Small intestine (tissue), 7 donors: ENCODE measurements around the gene FEM1B. TPM values are rescaled to one million over a fixed set of nuclear protein-coding genes. Genes with fewer than 3 reads are reported as not detected.

Experiments
- DNase-seq, 2 donors: peaks; one replicate each; pipeline versions ENCODE4 v3.0.0 to v3.0.0-alpha.2; 2013
- FAIRE-seq: peaks from 2 replicates; lab custom pipeline; 2012; peaks lifted over from hg19 to GRCh38; lab: Jason Lieb, UNC
- H3K27ac ChIP-seq, 3 donors: one replicate each; pipeline ENCODE4 v1.5.1; 2013; ENCODE audit warnings: low read length in 2 of 3, mild to moderate bottlenecking in 2 of 3, control low read depth in 1 of 3, inconsistent platforms in 1 of 3, low read depth in 1 of 3, moderate library complexity in 1 of 3
- H3K27me3 ChIP-seq, 3 donors: one replicate each; pipeline ENCODE4 v1.6.1; 2013; ENCODE audit warnings: low read length in 3 of 3, inconsistent platforms in 1 of 3; ENCODE audit not compliant: control insufficient read depth in 3 of 3, insufficient read depth in 3 of 3
- H3K36me3 ChIP-seq, 3 donors: one replicate each; pipeline ENCODE4 v1.6.1; 2013; ENCODE audit warnings: low read length in 3 of 3, inconsistent platforms in 1 of 3, low read depth in 1 of 3, mild to moderate bottlenecking in 1 of 3, moderate library complexity in 1 of 3; ENCODE audit not compliant: control insufficient read depth in 3 of 3, insufficient read depth in 2 of 3
- H3K4me1 ChIP-seq, 3 donors: one replicate each; pipeline ENCODE4 v1.6.1; 2013; ENCODE audit warnings: low read length in 2 of 3, inconsistent platforms in 1 of 3, low read depth in 1 of 3, mild to moderate bottlenecking in 1 of 3, moderate library complexity in 1 of 3; ENCODE audit not compliant: control insufficient read depth in 3 of 3, insufficient read depth in 2 of 3
- H3K4me3 ChIP-seq, 3 donors: one replicate each; pipeline ENCODE4 v1.5.1; 2013; ENCODE audit warnings: low read length in 3 of 3, control low read depth in 1 of 3, inconsistent platforms in 1 of 3, low read depth in 1 of 3, mild to moderate bottlenecking in 1 of 3, moderate library complexity in 1 of 3
- H3K9me3 ChIP-seq, 2 donors: one replicate each; pipeline ENCODE4 v1.6.1; 2013; ENCODE audit warnings: low read depth in 1 of 2, low read length in 1 of 2; ENCODE audit not compliant: control insufficient read depth in 2 of 2, insufficient read depth in 1 of 2
- WGBS, 3 donors: extraction: QIAGEN DNeasy Blood & Tissue Kit; methylation state at CpG; one replicate each; pipeline ENCODE4 v1.1.7; 2013; 5-methylcytosine and 5-hydroxymethylcytosine counted together
- polyA plus RNA-seq, 4 donors: library from polyadenylated mRNA; stranded (reverse) in 3 of 4; unstranded in 1 of 4; fragments of 200-250 nt in 3 of 4; fragments of 120-200 nt in 1 of 4; gene quantifications; one replicate each; pipeline versions ENCODE4 v1.2.1 to v1.2.3, GENCODE V29; 2013
- donor health status: healthy with polysubstance abuse.
- donor health status: control.
- donor health status: control.
- donor health status: Bipolar disorder and iron deficiency.
- donor health status: healthy.

FEM1B gene
- polyA plus RNA-seq, 4 donors: 11.3 to 54.7 (median 13.6) TPM

GRCh38 chr15:68292967-68293366 lies 15.4 kb downstream of the FEM1B start:
- no peaks in the 10 kb centered on the region for H3K4me1 ChIP-seq
- peaks cover 0 to 12% (median 10%) of the 10 kb centered on the region in 3 donors for H3K36me3 ChIP-seq
- no peak overlapping the region for H3K27ac ChIP-seq
- FAIRE-seq (no peak), DNase-seq (no peak)
- H3K9me3 ChIP-seq: no peaks in the 10 kb centered on the region
- H3K27me3 ChIP-seq: no peaks in the 10 kb centered on the region
- H3K4me3 ChIP-seq: no peak overlapping the region

GRCh38 chr15:68295014-68295805 lies 17.7 kb downstream of the FEM1B start:
- H3K9me3 ChIP-seq: no peaks in the 10 kb centered on the region
- FAIRE-seq: no peak
- WGBS, 3 donors: 68 to 76% (median 71%) methylated on average over 4 of the region's 4 CpGs

GRCh38 chr15:68298336-68298735 lies 20.8 kb downstream of the FEM1B start:
- H3K4me3 ChIP-seq: no peak overlapping the region
- peak overlapping the region in 1 of 3 donors; percentile 90 for H3K27ac ChIP-seq
- no peak for FAIRE-seq
- no peak for DNase-seq
- H3K9me3 ChIP-seq: no peaks in the 10 kb centered on the region
- peaks cover 7 to 16% (median 9%) of the 10 kb centered on the region in 3 donors for H3K4me1 ChIP-seq
- peaks cover 0 to 4% (median 0%) of the 10 kb centered on the region in 3 donors for H3K36me3 ChIP-seq
- 76 to 90% (median 83%) methylated on average over 3 of the region's 3 CpGs for WGBS, 3 donors
- no peaks in the 10 kb centered on the region for H3K27me3 ChIP-seq

More at GRCh38 chr15:68295014-68295805, 17.7 kb downstream of the FEM1B start:
- no peak for DNase-seq
- H3K36me3 ChIP-seq: peaks cover 0 to 10% (median 10%) of the 10 kb centered on the region in 3 donors
- H3K4me3 ChIP-seq: no peak overlapping the region
- no peak overlapping the region for H3K27ac ChIP-seq
- H3K27me3 ChIP-seq: no peaks in the 10 kb centered on the region
- H3K4me1 ChIP-seq: peaks cover 6 to 11% (median 7%) of the 10 kb centered on the region in 3 donors

GRCh38 chr15:68298882-68299381 lies 21.4 kb downstream of the FEM1B start:
- Histone ChIP-seq H3K36me3 (peaks cover 0 to 4% (median 0%) of the 10 kb centered on the region in 3 donors), H3K4me3 (peak overlapping the region in 1 of 3 donors; percentile 12), H3K27ac (peak overlapping the region; percentile 5 to 90 (median 75)), H3K4me1 (peaks cover 7 to 16% (median 9%) of the 10 kb centered on the region in 3 donors), H3K9me3 (no peaks in the 10 kb centered on the region), H3K27me3 (no peaks in the 10 kb centered on the region)
- FAIRE-seq (no peak), DNase-seq (peak; percentile 62 to 75)
- 11 to 17% (median 16%) methylated on average over 6 of the region's 6 CpGs for WGBS, 3 donors

GRCh38 chr15:68299436-68299835 lies 21.9 kb downstream of the FEM1B start:
- peak overlapping the region; percentile 5 to 90 (median 75) for H3K27ac ChIP-seq
- H3K36me3 ChIP-seq: peaks cover 0 to 4% (median 0%) of the 10 kb centered on the region in 3 donors
- H3K9me3 ChIP-seq: no peaks in the 10 kb centered on the region
- H3K27me3 ChIP-seq: no peaks in the 10 kb centered on the region
- DNase-seq (no peak), FAIRE-seq (no peak)
- no peak overlapping the region for H3K4me3 ChIP-seq
- 42 to 63% (median 62%) methylated on average over 5 of the region's 5 CpGs for WGBS, 3 donors
- H3K4me1 ChIP-seq: peaks cover 7 to 17% (median 9%) of the 10 kb centered on the region in 3 donors

- FAIRE-seq: no peak
- WGBS, 3 donors: 54 to 74% (median 71%) methylated on average over 6 of the region's 6 CpGs
- peaks cover 7 to 26% (median 9%) of the 10 kb centered on the region in 3 donors for H3K4me1 ChIP-seq
- H3K36me3 ChIP-seq: peaks cover 0 to 7% (median 0%) of the 10 kb centered on the region in 3 donors
- no peaks in the 10 kb centered on the region for H3K9me3 ChIP-seq
- H3K27me3 ChIP-seq: no peaks in the 10 kb centered on the region
- peak; percentile 79 to 88 for DNase-seq
- no peak overlapping the region for H3K4me3 ChIP-seq
- peak overlapping the region; percentile 47 to 75 (median 68) for H3K27ac ChIP-seq
Observed at GRCh38 chr15:68300115-68300940, 22.8 kb downstream of the FEM1B start.

- H3K9me3 ChIP-seq: no peaks in the 10 kb centered on the region
- no peak overlapping the region for H3K27ac ChIP-seq
- 90 to 94% (median 92%) methylated on average over 8 of the region's 8 CpGs for WGBS, 3 donors
- DNase-seq (no peak), FAIRE-seq (no peak)
- H3K27me3 ChIP-seq: no peaks in the 10 kb centered on the region
- peaks cover 0 to 7% (median 0%) of the 10 kb centered on the region in 3 donors for H3K36me3 ChIP-seq
- no peak overlapping the region for H3K4me3 ChIP-seq
- H3K4me1 ChIP-seq: peaks cover 7 to 26% (median 9%) of the 10 kb centered on the region in 3 donors
Observed at GRCh38 chr15:68301301-68301700, 23.8 kb downstream of the FEM1B start.

- Histone ChIP-seq H3K4me1 (peaks cover 7 to 26% (median 9%) of the 10 kb centered on the region in 3 donors), H3K4me3 (no peak overlapping the region), H3K27me3 (no peaks in the 10 kb centered on the region), H3K36me3 (peaks cover 0 to 7% (median 0%) of the 10 kb centered on the region in 3 donors), H3K27ac (no peak overlapping the region), H3K9me3 (no peaks in the 10 kb centered on the region)
- DNase-seq (no peak), FAIRE-seq (no peak)
- WGBS, 3 donors: 92 to 97% (median 96%) methylated on average over 6 of the region's 6 CpGs
Observed at GRCh38 chr15:68302729-68303128, 25.2 kb downstream of the FEM1B start.
